Gastroesophageal sphincter (tissue), 4 donors: ENCODE measurements around the gene EBI3. TPM values are rescaled to one million over a fixed set of nuclear protein-coding genes. Genes with fewer than 3 reads are reported as not detected.
A peak's percentile ranks its signal among the peaks of the same experiment; 100 is the strongest.
"Not testable (repeated sequence)": the region's sequence is repeated elsewhere in the genome, so short reads cannot be mapped to it uniquely, and the experiment has no call there.

Experiments
- ATAC-seq: fragments of 150-250 bp; one replicate; pipeline ENCODE4 v1.9.1; 2016; ENCODE audit warnings: mild to moderate bottlenecking, moderate library complexity
- H3K27ac ChIP-seq, 4 donors: fragments of 200-600 bp; sonication (generic) in 3 of 4; 1 replicate in 3 of 4; 2 replicates in 1 of 4; pipeline ENCODE4 v1.5.1; 2016 to 2019
- H3K27me3 ChIP-seq: fragments of 200-600 bp; sonication (generic); one replicate; pipeline ENCODE4 v1.5.1; 2019
- H3K36me3 ChIP-seq, 2 donors: fragments of 200-600 bp; sonication (generic); one replicate each; pipeline ENCODE4 v1.5.1; 2019; ENCODE audit warnings: control low read depth in 1 of 2
- H3K4me1 ChIP-seq, 3 donors: fragments of 200-600 bp; sonication (generic); 1 replicate in 2 of 3; 2 replicates in 1 of 3; pipeline ENCODE4 v1.5.1; 2016 to 2019; ENCODE audit warnings: control low read depth in 2 of 3
- H3K4me3 ChIP-seq, 2 donors: fragments of 200-600 bp; sonication (generic); one replicate each; pipeline ENCODE4 v1.5.1; 2019; ENCODE audit warnings: mild to moderate bottlenecking in 1 of 2, moderate library complexity in 1 of 2
- H3K9me3 ChIP-seq, 3 donors: fragments of 200-600 bp; sonication (generic); one replicate each; pipeline ENCODE4 v1.5.1; 2017 to 2019; ENCODE audit warnings: control low read depth in 2 of 3
- EP300 ChIP-seq: sonication (generic); formaldehyde crosslinking; IDR thresholded peaks from one replicate; pipeline ENCODE4 v1.6.1; 2017; ENCODE audit warnings: antibody characterized with exemption, mild to moderate bottlenecking
- POLR2A ChIP-seq, 2 donors: fragments of 450-650 bp; IDR thresholded peaks; one replicate each; pipeline ENCODE4 v1.6.1; 2017; ENCODE audit warnings: antibody characterized with exemption in 2 of 2, mild to moderate bottlenecking in 2 of 2, moderate library complexity in 1 of 2
- POLR2AphosphoS5 ChIP-seq: sonication (generic); formaldehyde crosslinking; IDR thresholded peaks from one replicate; pipeline ENCODE4 v1.6.1; 2017; ENCODE audit warnings: antibody characterized with exemption
- WGBS, 2 donors: methylation state at CpG; one replicate each; pipeline ENCODE4 v1.1.5; 2018; ENCODE audit warnings: low coverage in 1 of 2; 5-methylcytosine and 5-hydroxymethylcytosine counted together
- total RNA-seq, 4 donors: library from RNA; depleted of rRNA; stranded (reverse); fragments of >200 nt; gene quantifications; one replicate each; pipeline ENCODE4 v1.1.0, GENCODE V29; 2016
- TF ChIP-seq, protein P1 (sequence below), 4 experiments: fragments of 200-600 bp in 2 of 4; fragments of 450-650 bp in 2 of 4; sonication (generic) in 1 of 4; IDR thresholded peaks; one replicate each; pipeline ENCODE4 v1.5.1; 2017 to 2019; ENCODE audit warnings: antibody characterized with exemption in 4 of 4, mild to moderate bottlenecking in 2 of 4, moderate library complexity in 2 of 4

EBI3 gene
- total RNA-seq, 4 donors from 2014 or later = 0.54 to 8.2 (median 0.96) TPM; not detected in 1

DNA sequence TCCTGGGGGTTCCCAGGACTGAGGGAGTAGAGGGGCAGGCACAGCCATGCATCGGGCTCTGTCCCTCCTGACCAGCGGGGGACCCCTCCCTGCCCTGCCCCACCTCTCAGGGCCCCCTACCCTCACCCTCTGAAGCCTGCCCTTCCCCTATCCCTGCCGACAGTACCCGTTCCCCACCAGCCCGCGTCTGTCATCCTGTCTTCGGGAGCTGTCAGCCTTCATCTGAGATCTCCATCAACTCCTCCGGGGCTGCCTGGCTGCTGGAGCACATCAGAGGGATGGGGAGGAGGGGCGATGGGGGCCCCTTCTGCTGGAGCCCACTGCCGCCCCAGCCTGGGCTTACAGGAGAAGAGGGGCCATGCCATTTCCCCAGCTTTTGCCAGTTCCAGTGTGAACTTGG lies 43.6 kb downstream of the EBI3 start:
- peaks cover 0 to 9% (median 0%) of the 10 kb centered on the region in 3 donors for H3K4me1 ChIP-seq
- H3K27ac ChIP-seq = no peak overlapping the region
- H3K27me3 ChIP-seq = peaks cover 9% of the 10 kb centered on the region
- TF ChIP-seq POLR2A (IDR thresholded peaks at IDR 0.05) (no peak), EP300 (no peak), POLR2AphosphoS5 (no peak)
- TF ChIP-seq, protein P1, sequence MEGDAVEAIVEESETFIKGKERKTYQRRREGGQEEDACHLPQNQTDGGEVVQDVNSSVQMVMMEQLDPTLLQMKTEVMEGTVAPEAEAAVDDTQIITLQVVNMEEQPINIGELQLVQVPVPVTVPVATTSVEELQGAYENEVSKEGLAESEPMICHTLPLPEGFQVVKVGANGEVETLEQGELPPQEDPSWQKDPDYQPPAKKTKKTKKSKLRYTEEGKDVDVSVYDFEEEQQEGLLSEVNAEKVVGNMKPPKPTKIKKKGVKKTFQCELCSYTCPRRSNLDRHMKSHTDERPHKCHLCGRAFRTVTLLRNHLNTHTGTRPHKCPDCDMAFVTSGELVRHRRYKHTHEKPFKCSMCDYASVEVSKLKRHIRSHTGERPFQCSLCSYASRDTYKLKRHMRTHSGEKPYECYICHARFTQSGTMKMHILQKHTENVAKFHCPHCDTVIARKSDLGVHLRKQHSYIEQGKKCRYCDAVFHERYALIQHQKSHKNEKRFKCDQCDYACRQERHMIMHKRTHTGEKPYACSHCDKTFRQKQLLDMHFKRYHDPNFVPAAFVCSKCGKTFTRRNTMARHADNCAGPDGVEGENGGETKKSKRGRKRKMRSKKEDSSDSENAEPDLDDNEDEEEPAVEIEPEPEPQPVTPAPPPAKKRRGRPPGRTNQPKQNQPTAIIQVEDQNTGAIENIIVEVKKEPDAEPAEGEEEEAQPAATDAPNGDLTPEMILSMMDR (IDR thresholded peaks at IDR 0.05) = no peak
- no peak for ATAC-seq
- peaks cover 0 to 5% (median 0%) of the 10 kb centered on the region in 3 donors for H3K9me3 ChIP-seq
- H3K4me3 ChIP-seq = no peak overlapping the region
- WGBS, 2 donors = 62% methylated on average over 7 of the region's 10 CpGs; no CpG with 5 or more reads in 1 of the 2 donors
- H3K36me3 ChIP-seq = peaks cover 0 to 53% of the 10 kb centered on the region in 2 donors

DNA sequence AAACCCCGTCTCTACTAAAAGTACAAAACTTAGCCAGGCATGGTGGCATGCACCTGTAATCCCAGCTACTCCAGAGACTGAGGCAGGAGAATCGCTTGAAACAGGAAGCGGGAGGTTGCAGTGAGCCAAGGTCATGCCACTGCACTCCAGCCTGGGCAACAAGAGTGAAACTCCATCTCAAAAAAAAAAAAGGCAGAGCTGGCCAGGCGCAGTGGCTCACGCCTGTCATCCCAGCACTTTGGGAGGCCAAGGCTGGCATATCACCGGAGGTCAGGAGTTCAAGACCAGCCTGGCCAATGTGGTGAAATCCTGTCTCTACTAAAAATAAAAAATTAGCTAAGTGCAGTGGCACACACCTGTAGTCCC lies 45.0 kb downstream of the EBI3 start:
- Histone ChIP-seq H3K4me1 (peaks cover 0 to 19% (median 4%) of the 10 kb centered on the region in 3 donors), H3K36me3 (peaks cover 0 to 40% of the 10 kb centered on the region in 2 donors), H3K27me3 (peaks cover 23% of the 10 kb centered on the region)
- 77 to 83% methylated on average over 3 to 5 of the region's 6 CpGs for WGBS, 2 donors
- ATAC-seq, H3K27ac ChIP-seq, H3K9me3 ChIP-seq, H3K4me3 ChIP-seq: not testable (repeated sequence)

DNA sequence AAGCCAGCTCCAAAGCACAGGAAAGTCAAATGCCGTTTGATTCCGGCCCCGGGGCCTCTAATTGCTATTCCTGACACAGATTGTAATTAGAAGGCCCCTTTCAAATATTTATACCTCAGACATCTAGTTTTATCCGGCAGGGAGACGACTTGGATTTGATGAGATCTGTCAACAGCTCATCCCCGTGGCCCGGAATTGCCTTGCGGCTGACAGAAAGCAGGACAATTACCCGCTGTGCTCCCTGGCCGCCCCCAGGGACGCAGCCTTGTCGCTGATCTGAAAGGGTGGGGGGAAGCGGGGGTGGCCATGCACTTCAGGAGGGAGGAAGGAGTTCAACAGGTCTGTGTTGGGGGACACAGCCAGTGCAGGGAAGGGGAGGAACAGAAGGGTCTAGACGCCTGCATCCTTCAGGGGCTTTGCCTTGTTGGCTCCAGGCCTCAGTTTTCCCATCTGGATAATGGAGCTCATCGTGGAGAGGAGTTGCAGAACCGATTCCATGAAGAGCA lies 47.9 kb downstream of the EBI3 start:
- H3K27me3 ChIP-seq = peaks cover 53% of the 10 kb centered on the region
- H3K4me3 ChIP-seq = no peak overlapping the region
- WGBS, 2 donors = 43 to 44% methylated on average over 5 to 10 of the region's 16 CpGs
- no peak overlapping the region for H3K27ac ChIP-seq
- ATAC-seq = no peak
- H3K9me3 ChIP-seq = peaks cover 0 to 1% (median 0%) of the 10 kb centered on the region in 3 donors
- no peak for TF ChIP-seq POLR2AphosphoS5
- H3K4me1 ChIP-seq = peaks cover 0 to 19% (median 9%) of the 10 kb centered on the region in 3 donors
- H3K36me3 ChIP-seq = peaks cover 0 to 11% of the 10 kb centered on the region in 2 donors

DNA sequence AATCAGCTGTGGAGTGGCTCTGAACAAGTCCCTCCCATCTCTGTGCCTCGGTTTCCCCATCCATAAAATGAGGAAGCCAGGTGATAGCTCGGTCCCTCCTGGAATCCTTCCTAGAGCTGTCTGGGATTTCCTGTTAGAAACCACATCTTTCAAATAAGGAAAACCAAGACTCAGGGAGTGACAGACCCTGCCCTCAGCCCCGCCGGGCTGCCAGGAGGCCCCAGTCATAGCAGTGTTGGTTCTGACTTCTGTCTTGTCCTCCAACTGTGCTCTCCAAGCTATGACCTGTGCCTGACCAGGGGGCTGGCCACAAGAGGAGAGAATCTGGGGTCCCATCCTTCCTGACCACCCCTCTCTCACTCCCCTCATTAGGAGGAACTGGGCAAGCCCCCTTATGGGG lies 48.7 kb downstream of the EBI3 start:
- Histone ChIP-seq H3K27me3 (peaks cover 60% of the 10 kb centered on the region), H3K4me3 (no peak overlapping the region), H3K36me3 (peaks cover 0 to 5% of the 10 kb centered on the region in 2 donors), H3K9me3 (no peaks in the 10 kb centered on the region), H3K27ac (no peak overlapping the region), H3K4me1 (peaks cover 0 to 19% (median 9%) of the 10 kb centered on the region in 3 donors)
- TF ChIP-seq POLR2AphosphoS5 (no peak), POLR2A (IDR thresholded peaks at IDR 0.05) (no peak), EP300 (no peak)
- TF ChIP-seq, protein P1 (IDR thresholded peaks at IDR 0.05) = no peak
- WGBS, 2 donors = no CpG with 5 or more reads among the region's 4 CpGs
- ATAC-seq = no peak

DNA sequence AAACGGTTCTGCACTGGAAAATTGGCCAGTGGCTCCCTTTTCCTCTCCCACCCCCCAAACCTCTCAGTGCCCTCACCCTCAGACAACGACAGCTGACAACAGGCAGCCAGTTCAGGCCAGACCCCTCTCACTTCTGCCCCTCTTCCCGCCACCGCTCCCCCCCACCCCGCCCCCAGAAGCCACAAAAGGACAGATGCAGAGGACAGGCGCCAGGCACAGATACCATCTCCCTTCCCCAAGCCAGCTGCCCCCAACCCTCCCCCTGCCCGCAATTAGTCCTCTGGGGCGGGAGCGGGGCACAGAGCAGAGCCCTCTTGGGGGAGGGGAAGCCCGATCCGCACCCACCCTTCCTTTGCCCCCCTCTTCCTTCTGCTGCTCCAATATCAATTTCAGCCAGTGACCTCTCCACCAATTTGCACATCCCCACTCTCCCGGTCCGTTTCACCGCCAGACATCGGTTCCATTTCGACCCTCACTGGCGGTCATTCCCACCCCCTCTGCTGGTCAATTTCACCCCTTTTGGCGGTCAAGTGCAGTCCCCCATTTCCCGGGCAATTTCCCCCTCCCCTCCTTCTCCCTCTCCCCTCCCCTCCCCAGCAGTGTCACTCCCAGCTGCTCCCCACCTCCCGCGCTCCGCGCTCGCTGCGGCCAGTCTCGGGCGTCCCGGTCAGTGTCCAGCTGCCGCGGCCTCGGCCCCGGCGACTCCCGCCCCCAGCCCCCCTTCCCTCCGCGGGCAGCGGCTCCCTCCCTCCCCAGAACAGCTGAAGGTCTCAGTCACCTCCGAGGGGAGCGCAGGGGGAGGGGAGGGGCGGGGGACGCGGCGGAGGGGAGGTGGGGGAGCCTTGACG lies 49.3 kb downstream of the EBI3 start, which contains the start of gene SHD:
TSS of gene SHD (plus strand) at position 848 of the 848 bp plus-strand sequence. CDS start 798 bp downstream, outside the sequence.
- no peaks in the 10 kb centered on the region for H3K9me3 ChIP-seq
- 2 to 6% methylated on average over 9 to 13 of the region's 44 CpGs for WGBS, 2 donors
- TF ChIP-seq, protein P1 (IDR thresholded peaks at IDR 0.05) = no peak
- TF ChIP-seq EP300 (no peak), POLR2A (IDR thresholded peaks at IDR 0.05) (no peak), POLR2AphosphoS5 (no peak)
- H3K36me3 ChIP-seq = no peaks in the 10 kb centered on the region
- peak within 1 kb of the TSS in 1 of 2 donors; percentile 37 for H3K4me3 ChIP-seq
- ATAC-seq = no peak
- peaks cover 66% of the 10 kb centered on the region for H3K27me3 ChIP-seq
- H3K4me1 ChIP-seq = peaks cover 0 to 19% (median 9%) of the 10 kb centered on the region in 3 donors
- no peak within 1 kb of the TSS for H3K27ac ChIP-seq

DNA sequence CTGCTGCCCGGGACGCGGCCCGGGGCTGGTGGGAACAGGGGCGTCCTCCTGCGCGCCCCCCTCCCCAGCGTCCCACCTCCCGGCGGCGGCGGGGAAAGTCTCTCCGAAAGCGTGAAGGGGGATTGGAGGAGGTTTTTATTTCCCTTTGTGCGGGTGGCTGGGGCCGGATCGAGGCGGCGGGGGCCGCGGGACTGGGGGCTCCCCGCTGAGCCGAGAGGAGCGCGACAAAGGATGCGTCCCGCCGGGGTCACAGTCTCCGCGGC lies 49.9 kb downstream of the EBI3 start:
- Histone ChIP-seq H3K36me3 (no peaks in the 10 kb centered on the region), H3K9me3 (no peaks in the 10 kb centered on the region), H3K4me3 (peak overlapping the region in 1 of 2 donors; percentile 37), H3K4me1 (peaks cover 0 to 19% (median 9%) of the 10 kb centered on the region in 3 donors), H3K27me3 (peaks cover 71% of the 10 kb centered on the region), H3K27ac (no peak overlapping the region)
- no CpG with 5 or more reads among the region's 30 CpGs for WGBS, 2 donors
- no peak for ATAC-seq
- TF ChIP-seq EP300 = no peak
- TF ChIP-seq, protein P1 (IDR thresholded peaks at IDR 0.05) = no peak
